ENCODE data around the gene OSCAR. TPM values are rescaled to one million over a fixed set of nuclear protein-coding genes. Genes with fewer than 3 reads are reported as not detected.

The OSCAR gene
- total RNA-seq, 4 donors from 2014 or later: 0.29 to 5.0 (median 1.6) TPM

- Histone ChIP-seq H3K27ac (replicated peaks in 1 of 4) (peak within 1 kb of the TSS; percentile 82 to 92 (median 88)), H3K36me3 (peaks cover 6 to 45% (median 36%) of the 10 kb centered on the region in 4 donors), H3K27me3 (no peaks in the 10 kb centered on the region), H3K9me3 (no peaks in the 10 kb centered on the region), H3K4me1 (peaks cover 22 to 34% (median 32%) of the 10 kb centered on the region in 4 donors), H3K4me3 (peak within 1 kb of the TSS; percentile 75 to 79 (median 77))
- WGBS: under 1% methylated on average over 36 of the region's 60 CpGs
- intact Hi-C loops (cut with DNase I): no loop called here
- TF ChIP-seq POLR2AphosphoS5 (IDR thresholded peaks at IDR 0.05): peak; percentile 93 to 96
- peak; percentile 69 for TF ChIP-seq POLR2A (IDR thresholded peaks at IDR 0.05; ENCODE audit: low read depth)
- no peak for TF ChIP-seq EP300 (IDR thresholded peaks at IDR 0.05)
- peak; percentile 99 for DNase-seq (ENCODE audit: extremely low spot score)
These were observed 14.8 kb upstream of the OSCAR start, which contains the start of the genes PRPF31 and TFPT for GRCh38 chr19:54115109-54116063. Gene PRPF31 (plus strand): TSS chr19:54115754. CDS start chr19:54118279, 2,525 bp downstream. Gene TFPT (minus strand): TSS chr19:54115657. CDS start chr19:54115269, 388 bp downstream.

GRCh38 chr19:54114340-54115108, 13.9 kb upstream of the OSCAR start:
- no peak for TF ChIP-seq POLR2AphosphoS5 (IDR thresholded peaks at IDR 0.05)
- TF ChIP-seq CTCF (IDR thresholded peaks at IDR 0.05): no peak
- no peak for TF ChIP-seq POLR2A (IDR thresholded peaks at IDR 0.05; ENCODE audit: low read depth)
- TF ChIP-seq EP300 (IDR thresholded peaks at IDR 0.05): no peak
- intact Hi-C loops (cut with DNase I): no loop called here
- Histone ChIP-seq H3K9me3 (no peaks in the 10 kb centered on the region), H3K27ac (replicated peaks in 1 of 4) (peak overlapping the region; percentile 82 to 92 (median 88)), H3K4me1 (peaks cover 22 to 34% (median 32%) of the 10 kb centered on the region in 4 donors), H3K27me3 (no peaks in the 10 kb centered on the region), H3K36me3 (peaks cover 11 to 45% (median 36%) of the 10 kb centered on the region in 4 donors), H3K4me3 (peak overlapping the region; percentile 75 to 79 (median 77))
- WGBS: 18% methylated on average over 25 of the region's 28 CpGs
- no peak for DNase-seq (ENCODE audit: extremely low spot score)

DNA sequence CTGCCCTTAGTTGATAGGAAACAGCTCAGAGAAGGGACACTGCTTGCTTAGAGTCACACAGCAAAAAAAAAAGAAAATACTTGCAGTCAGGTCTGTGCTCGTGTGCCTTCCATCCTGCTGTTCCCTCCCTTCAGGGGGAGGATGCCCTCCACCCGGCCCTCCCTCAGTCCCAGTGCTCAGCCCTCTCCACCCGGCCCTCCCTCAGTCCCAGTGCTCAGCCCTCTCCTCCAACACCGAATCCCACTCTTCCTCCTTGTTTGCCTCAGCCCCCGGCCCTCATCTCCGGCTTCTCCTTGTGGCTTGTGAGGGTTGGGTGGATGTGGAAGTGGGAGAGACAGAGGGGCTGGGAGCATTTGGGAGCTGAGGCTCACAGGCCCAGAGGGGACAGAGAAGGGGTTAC, 9.0 kb upstream of the OSCAR start:
- Histone ChIP-seq H3K27ac (replicated peaks in 1 of 4) (no peak overlapping the region), H3K27me3 (no peaks in the 10 kb centered on the region), H3K9me3 (no peaks in the 10 kb centered on the region), H3K36me3 (peaks cover 33 to 73% (median 64%) of the 10 kb centered on the region in 4 donors), H3K4me1 (peaks cover 6 to 24% (median 16%) of the 10 kb centered on the region in 4 donors), H3K4me3 (no peak overlapping the region)
- DNase-seq (ENCODE audit: extremely low spot score): no peak
- intact Hi-C loops (cut with DNase I): loop anchor here (10.0 kb wide), 1 partner anchor 235 kb away; no protein-coding TSS in a partner anchor
- TF ChIP-seq EP300 (IDR thresholded peaks at IDR 0.05): no peak
- no peak for TF ChIP-seq CTCF (IDR thresholded peaks at IDR 0.05)
- TF ChIP-seq POLR2AphosphoS5 (IDR thresholded peaks at IDR 0.05): no peak
- TF ChIP-seq POLR2A (IDR thresholded peaks at IDR 0.05; ENCODE audit: low read depth): no peak
- WGBS: 77% methylated on average over 6 of the region's 6 CpGs

- Histone ChIP-seq H3K9me3 (no peaks in the 10 kb centered on the region), H3K36me3 (peaks cover 33 to 78% (median 64%) of the 10 kb centered on the region in 4 donors), H3K4me1 (peaks cover 4 to 24% (median 15%) of the 10 kb centered on the region in 4 donors), H3K4me3 (no peak overlapping the region), H3K27me3 (no peaks in the 10 kb centered on the region), H3K27ac (replicated peaks in 1 of 4) (no peak overlapping the region)
- WGBS: 73% methylated on average over 6 of the region's 7 CpGs
- TF ChIP-seq EP300 (IDR thresholded peaks at IDR 0.05) (no peak), CTCF (IDR thresholded peaks at IDR 0.05) (no peak), POLR2AphosphoS5 (IDR thresholded peaks at IDR 0.05) (no peak), POLR2A (IDR thresholded peaks at IDR 0.05; ENCODE audit: low read depth) (no peak)
- intact Hi-C loops (cut with DNase I): loop anchor here (10.0 kb wide), 1 partner anchor 234 kb away; no protein-coding TSS in a partner anchor
- DNase-seq (ENCODE audit: extremely low spot score): no peak
These were observed 7.9 kb upstream of the OSCAR start for GRCh38 chr19:54108496-54108895.

Measured in esophagus muscularis mucosa (tissue), 4 donors.